Ectodermal cell (in vitro differentiated cells): ENCODE data around the gene TMEM238L.

Source experiments
- H3K27ac ChIP-seq: 2 replicates; pipeline ENCODE4 v1.7.0; 2013; ENCODE audit warnings: mild to moderate bottlenecking, low read depth, low read length; ENCODE audit not compliant: insufficient read depth, poor library complexity, severe bottlenecking
- H3K27me3 ChIP-seq: 2 replicates; pipeline ENCODE4 v1.7.0; 2013; ENCODE audit warnings: mild to moderate bottlenecking, low read length; ENCODE audit not compliant: insufficient read depth, control insufficient read depth, poor library complexity, severe bottlenecking
- H3K36me3 ChIP-seq: one replicate; pipeline ENCODE4 v1.7.0; 2013; ENCODE audit warnings: low read length; ENCODE audit not compliant: control insufficient read depth, insufficient read depth
- H3K4me1 ChIP-seq: one replicate; pipeline ENCODE4 v1.7.0; 2013; ENCODE audit warnings: low read length; ENCODE audit not compliant: control insufficient read depth, insufficient read depth
- H3K4me3 ChIP-seq: 2 replicates; pipeline ENCODE4 v1.7.0; 2013; ENCODE audit warnings: low read depth, low read length, control low read depth; ENCODE audit not compliant: insufficient read depth
- H3K9me3 ChIP-seq: 2 replicates; pipeline ENCODE4 v1.7.0; 2013; ENCODE audit warnings: mild to moderate bottlenecking, low read length, moderate library complexity; ENCODE audit not compliant: control insufficient read depth
- WGBS, 2 experiments: methylation state at CpG; one replicate each; pipeline ENCODE4 v1.1.7; 2013; ENCODE audit warnings: missing lambda C conversion rate in 2 of 2; 5-methylcytosine and 5-hydroxymethylcytosine counted together

TMEM238L gene

GRCh38 chr17:10751563-10751962, 52.3 kb downstream of the TMEM238L start:
- 61 to 71% methylated on average over 3 of the region's 3 CpGs for WGBS, 2 experiments
- Histone ChIP-seq H3K36me3 (no peaks in the 10 kb centered on the region), H3K4me3 (no peak overlapping the region), H3K4me1 (peaks cover 12% of the 10 kb centered on the region), H3K27ac (no peak overlapping the region), H3K27me3 (peaks cover 5% of the 10 kb centered on the region), H3K9me3 (no peaks in the 10 kb centered on the region)

GRCh38 chr17:10750210-10750609, 53.7 kb downstream of the TMEM238L start:
- Histone ChIP-seq H3K27ac (no peak overlapping the region), H3K36me3 (no peaks in the 10 kb centered on the region), H3K4me3 (no peak overlapping the region), H3K9me3 (no peaks in the 10 kb centered on the region), H3K4me1 (peaks cover 1% of the 10 kb centered on the region), H3K27me3 (no peaks in the 10 kb centered on the region)
- 94 to 96% methylated on average over 4 of the region's 4 CpGs for WGBS, 2 experiments

GRCh38 chr17:10748531-10749181, 55.2 kb downstream of the TMEM238L start:
- no peaks in the 10 kb centered on the region for H3K27me3 ChIP-seq
- H3K27ac ChIP-seq, result no peak overlapping the region
- 73% methylated on average over 9 of the region's 9 CpGs for WGBS, 2 experiments
- H3K9me3 ChIP-seq, result no peaks in the 10 kb centered on the region
- H3K4me3 ChIP-seq, result no peak overlapping the region
- H3K36me3 ChIP-seq, result no peaks in the 10 kb centered on the region
- H3K4me1 ChIP-seq, result no peaks in the 10 kb centered on the region

DNA sequence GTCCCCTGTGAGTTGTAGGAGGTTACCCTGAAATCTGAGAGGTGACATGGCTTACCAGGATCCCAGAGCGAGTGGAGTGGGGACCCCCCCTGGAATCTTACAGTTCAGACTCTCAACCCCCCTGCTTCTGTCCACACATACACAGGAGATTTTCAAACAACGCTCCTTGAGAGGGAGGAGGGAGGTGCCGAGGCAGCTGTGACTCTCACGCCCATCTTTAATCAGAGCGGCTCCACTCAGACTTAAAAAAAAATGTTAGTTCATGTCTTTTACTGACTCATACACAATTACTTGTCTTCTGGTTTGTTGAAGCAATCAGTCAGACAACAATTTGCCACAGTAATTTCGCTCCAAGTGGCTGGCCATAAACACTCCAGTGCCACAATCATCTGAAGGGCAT, 58.7 kb downstream of the TMEM238L start:
- H3K4me3 ChIP-seq, result no peak overlapping the region
- 71 to 86% methylated on average over 5 to 6 of the region's 6 CpGs for WGBS, 2 experiments
- H3K27ac ChIP-seq, result no peak overlapping the region
- no peaks in the 10 kb centered on the region for H3K9me3 ChIP-seq
- no peaks in the 10 kb centered on the region for H3K4me1 ChIP-seq
- no peaks in the 10 kb centered on the region for H3K27me3 ChIP-seq
- no peaks in the 10 kb centered on the region for H3K36me3 ChIP-seq
